Neural progenitor cell (in vitro differentiated cells): ENCODE data around the gene APEH.

Experiments used
- EZH2 ChIP-seq: fragments of 200-600 bp; sonication (generic); IDR thresholded peaks from 2 replicates; pipeline ENCODE4 v1.6.1; 2017; ENCODE audit warnings: antibody characterized with exemption, mild to moderate bottlenecking, moderate library complexity
- EZH2phosphoT487 ChIP-seq: fragments of 200-600 bp; sonication (generic); IDR thresholded peaks from 2 replicates; pipeline ENCODE4 v1.6.1; 2017; ENCODE audit warnings: antibody characterized with exemption
- TF ChIP-seq, protein P1 (sequence below): fragments of 200-600 bp; sonication (generic); IDR thresholded peaks from 2 replicates; pipeline ENCODE4 v1.5.1; 2017; ENCODE audit warnings: antibody characterized with exemption, mild to moderate bottlenecking

DNA sequence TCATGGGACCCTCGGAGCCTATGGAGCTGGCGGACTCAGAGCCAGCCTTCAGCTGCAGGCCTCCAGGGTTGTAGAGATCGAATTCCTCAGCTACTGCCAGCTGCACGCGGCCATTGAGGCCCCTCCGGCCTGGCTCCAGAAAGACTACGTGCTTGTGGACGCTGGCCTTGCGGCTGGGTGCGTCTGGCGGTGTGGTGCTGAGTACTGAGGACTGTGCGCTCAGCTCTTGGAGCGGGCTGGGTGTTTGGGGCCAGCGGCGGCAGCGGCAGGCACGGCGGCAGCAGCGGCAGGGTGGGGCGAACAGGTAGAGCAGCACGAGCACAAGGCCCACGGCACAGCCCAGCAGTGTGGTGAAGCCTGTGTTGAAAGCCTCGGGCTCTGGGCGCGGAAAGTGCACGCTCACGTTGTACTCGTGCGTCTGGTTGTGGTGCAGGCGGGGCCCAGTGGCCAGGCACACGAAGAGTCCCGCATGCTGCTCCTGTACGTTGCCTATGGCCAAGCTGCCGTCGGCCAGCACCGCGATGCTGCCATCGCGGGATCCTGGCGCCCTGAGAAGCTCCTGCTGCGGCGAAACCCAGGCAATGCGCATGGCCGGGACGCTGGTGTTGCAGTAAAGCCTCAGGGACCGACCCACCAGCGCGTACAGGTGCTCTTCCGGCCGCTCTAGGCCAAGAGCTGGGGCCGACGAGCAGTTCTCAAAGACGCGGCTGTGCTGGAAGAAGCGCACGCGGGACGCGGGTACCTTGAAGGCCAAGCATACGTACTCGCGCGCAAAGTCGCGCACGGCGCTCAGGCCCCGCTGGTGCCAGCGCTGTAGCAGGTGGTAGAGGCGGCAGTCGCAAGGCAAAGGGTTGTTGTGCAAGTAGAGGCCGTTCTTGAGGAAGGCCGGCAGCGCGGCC, 44.1 kb downstream of the APEH start:
- TF ChIP-seq EZH2, result no peak
- no peak for TF ChIP-seq EZH2phosphoT487
- TF ChIP-seq, protein P1, sequence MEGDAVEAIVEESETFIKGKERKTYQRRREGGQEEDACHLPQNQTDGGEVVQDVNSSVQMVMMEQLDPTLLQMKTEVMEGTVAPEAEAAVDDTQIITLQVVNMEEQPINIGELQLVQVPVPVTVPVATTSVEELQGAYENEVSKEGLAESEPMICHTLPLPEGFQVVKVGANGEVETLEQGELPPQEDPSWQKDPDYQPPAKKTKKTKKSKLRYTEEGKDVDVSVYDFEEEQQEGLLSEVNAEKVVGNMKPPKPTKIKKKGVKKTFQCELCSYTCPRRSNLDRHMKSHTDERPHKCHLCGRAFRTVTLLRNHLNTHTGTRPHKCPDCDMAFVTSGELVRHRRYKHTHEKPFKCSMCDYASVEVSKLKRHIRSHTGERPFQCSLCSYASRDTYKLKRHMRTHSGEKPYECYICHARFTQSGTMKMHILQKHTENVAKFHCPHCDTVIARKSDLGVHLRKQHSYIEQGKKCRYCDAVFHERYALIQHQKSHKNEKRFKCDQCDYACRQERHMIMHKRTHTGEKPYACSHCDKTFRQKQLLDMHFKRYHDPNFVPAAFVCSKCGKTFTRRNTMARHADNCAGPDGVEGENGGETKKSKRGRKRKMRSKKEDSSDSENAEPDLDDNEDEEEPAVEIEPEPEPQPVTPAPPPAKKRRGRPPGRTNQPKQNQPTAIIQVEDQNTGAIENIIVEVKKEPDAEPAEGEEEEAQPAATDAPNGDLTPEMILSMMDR, result no peak
